ENCODE data around the gene SLC5A6. TPM values are rescaled to one million over a fixed set of nuclear protein-coding genes. Genes with fewer than 3 reads are reported as not detected.
"Not testable (repeated sequence)": the region's sequence is repeated elsewhere in the genome, so short reads cannot be mapped to it uniquely, and the experiment has no call there.

SLC5A6 gene
- polyA plus RNA-seq, 1 of the 3 experiments (the other 2 are of a cell fraction), result 75.7 TPM

GRCh38 chr2:27198627-27199026 is 13.4 kb downstream of the SLC5A6 start:
- 95% methylated on average over 2 of the region's 2 CpGs for WGBS (ENCODE audit: low lambda C conversion rate)

DNA sequence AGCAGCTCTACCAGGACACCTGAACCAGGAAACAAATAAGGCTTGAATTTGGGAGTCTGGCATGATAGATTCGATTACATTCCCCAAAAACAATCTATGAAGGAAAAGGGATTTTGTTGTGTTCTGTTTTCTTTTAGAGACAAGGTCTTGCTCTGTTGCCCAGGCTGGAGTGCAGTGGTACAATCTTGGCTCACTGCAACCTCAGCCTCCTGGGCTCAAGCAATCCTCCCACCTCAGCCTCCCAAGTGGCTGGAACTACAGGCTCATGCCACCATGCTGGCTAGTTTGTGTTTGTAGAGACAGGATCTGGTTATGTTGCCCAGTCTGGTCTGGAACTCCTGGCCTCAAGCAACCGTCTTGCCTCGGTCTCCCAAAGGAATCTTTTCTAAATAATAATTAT is 14.0 kb downstream of the SLC5A6 start:
- H3K4me3 ChIP-seq (ENCODE audit: low read depth in 2 of 2, low read length in 1 of 2); POLR2A ChIA-PET: not testable (repeated sequence)
- CTCF ChIA-PET, result interaction anchor here (2.2 kb wide), 1 partner anchor 99 kb away, joined by 8 read pairs; no protein-coding TSS in a partner anchor

More at GRCh38 chr2:27198627-27199026, 13.4 kb downstream of the SLC5A6 start:
- Histone ChIP-seq H3K4me1 (ENCODE audit: control insufficient read depth in 1 of 2, insufficient read depth in 2 of 2, low read depth in 1 of 2, low read length in 1 of 2) (no peaks in the 10 kb centered on the region), H3K9ac (no peak overlapping the region), H3K4me3 (ENCODE audit: low read depth in 2 of 2, low read length in 1 of 2) (no peak overlapping the region), H3K9me3 (no peaks in the 10 kb centered on the region), H4K20me1 (ENCODE audit: insufficient read depth) (no peaks in the 10 kb centered on the region), H3K27me3 (ENCODE audit: insufficient read depth) (no peaks in the 10 kb centered on the region), H3K9me2 (no peaks in the 10 kb centered on the region), H3K4me2 (no peak overlapping the region), H3K79me2 (ENCODE audit: insufficient read depth) (no peaks in the 10 kb centered on the region), H3K27ac (ENCODE audit: low read depth in 2 of 2, low read length in 1 of 2) (no peak overlapping the region), H3K36me3 (replicated peaks in 1 of 2; ENCODE audit: control insufficient read depth in 1 of 2, insufficient read depth in 2 of 2, low read length in 1 of 2) (peaks cover 6 to 35% of the 10 kb centered on the region in 2 experiments), H3F3A (replicated peaks; ENCODE audit: insufficient read depth) (peaks cover 4% of the 10 kb centered on the region), H2AFZ (ENCODE audit: low read depth) (no peak overlapping the region)
- DNase-seq, result no peak
- TF ChIP-seq RFX5 (IDR thresholded peaks at IDR 0.05; ENCODE audit: low read length) (no peak), ELF1 (IDR thresholded peaks at IDR 0.05) (no peak), TCF12 (IDR thresholded peaks at IDR 0.05) (no peak), JUND (IDR thresholded peaks at IDR 0.05) (no peak), MEF2A (IDR thresholded peaks at IDR 0.05; ENCODE audit: borderline replicate concordance, low read depth) (no peak), SIN3A (IDR thresholded peaks at IDR 0.05; ENCODE audit: borderline replicate concordance, low read depth, low read length) (no peak), MXI1 (IDR thresholded peaks at IDR 0.05; ENCODE audit: low read depth, low read length) (no peak), RXRA (IDR thresholded peaks at IDR 0.05; ENCODE audit: borderline replicate concordance, low read depth) (no peak), YY1 (IDR thresholded peaks at IDR 0.05; ENCODE audit: low read depth) (no peak), FOSL2 (IDR thresholded peaks at IDR 0.05; ENCODE audit: borderline replicate concordance, low read depth) (no peak), PBX3 (IDR thresholded peaks at IDR 0.05) (no peak)
- TF ChIP-seq, protein P1, sequence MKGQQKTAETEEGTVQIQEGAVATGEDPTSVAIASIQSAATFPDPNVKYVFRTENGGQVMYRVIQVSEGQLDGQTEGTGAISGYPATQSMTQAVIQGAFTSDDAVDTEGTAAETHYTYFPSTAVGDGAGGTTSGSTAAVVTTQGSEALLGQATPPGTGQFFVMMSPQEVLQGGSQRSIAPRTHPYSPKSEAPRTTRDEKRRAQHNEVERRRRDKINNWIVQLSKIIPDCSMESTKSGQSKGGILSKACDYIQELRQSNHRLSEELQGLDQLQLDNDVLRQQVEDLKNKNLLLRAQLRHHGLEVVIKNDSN (IDR thresholded peaks at IDR 0.05; ENCODE audit: borderline replicate concordance, low read depth), result no peak
- TF ChIP-seq, protein P2, sequence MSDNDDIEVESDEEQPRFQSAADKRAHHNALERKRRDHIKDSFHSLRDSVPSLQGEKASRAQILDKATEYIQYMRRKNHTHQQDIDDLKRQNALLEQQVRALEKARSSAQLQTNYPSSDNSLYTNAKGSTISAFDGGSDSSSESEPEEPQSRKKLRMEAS (IDR thresholded peaks at IDR 0.05; ENCODE audit: low read depth), result no peak
- TF ChIP-seq, protein P3, sequence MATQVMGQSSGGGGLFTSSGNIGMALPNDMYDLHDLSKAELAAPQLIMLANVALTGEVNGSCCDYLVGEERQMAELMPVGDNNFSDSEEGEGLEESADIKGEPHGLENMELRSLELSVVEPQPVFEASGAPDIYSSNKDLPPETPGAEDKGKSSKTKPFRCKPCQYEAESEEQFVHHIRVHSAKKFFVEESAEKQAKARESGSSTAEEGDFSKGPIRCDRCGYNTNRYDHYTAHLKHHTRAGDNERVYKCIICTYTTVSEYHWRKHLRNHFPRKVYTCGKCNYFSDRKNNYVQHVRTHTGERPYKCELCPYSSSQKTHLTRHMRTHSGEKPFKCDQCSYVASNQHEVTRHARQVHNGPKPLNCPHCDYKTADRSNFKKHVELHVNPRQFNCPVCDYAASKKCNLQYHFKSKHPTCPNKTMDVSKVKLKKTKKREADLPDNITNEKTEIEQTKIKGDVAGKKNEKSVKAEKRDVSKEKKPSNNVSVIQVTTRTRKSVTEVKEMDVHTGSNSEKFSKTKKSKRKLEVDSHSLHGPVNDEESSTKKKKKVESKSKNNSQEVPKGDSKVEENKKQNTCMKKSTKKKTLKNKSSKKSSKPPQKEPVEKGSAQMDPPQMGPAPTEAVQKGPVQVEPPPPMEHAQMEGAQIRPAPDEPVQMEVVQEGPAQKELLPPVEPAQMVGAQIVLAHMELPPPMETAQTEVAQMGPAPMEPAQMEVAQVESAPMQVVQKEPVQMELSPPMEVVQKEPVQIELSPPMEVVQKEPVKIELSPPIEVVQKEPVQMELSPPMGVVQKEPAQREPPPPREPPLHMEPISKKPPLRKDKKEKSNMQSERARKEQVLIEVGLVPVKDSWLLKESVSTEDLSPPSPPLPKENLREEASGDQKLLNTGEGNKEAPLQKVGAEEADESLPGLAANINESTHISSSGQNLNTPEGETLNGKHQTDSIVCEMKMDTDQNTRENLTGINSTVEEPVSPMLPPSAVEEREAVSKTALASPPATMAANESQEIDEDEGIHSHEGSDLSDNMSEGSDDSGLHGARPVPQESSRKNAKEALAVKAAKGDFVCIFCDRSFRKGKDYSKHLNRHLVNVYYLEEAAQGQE (IDR thresholded peaks at IDR 0.05; ENCODE audit: low read depth, low read length), result no peak
- ChIA-PET CTCF (interaction anchor here (2.2 kb wide), 1 partner anchor 100 kb away, joined by 8 read pairs; no protein-coding TSS in a partner anchor), POLR2A (interaction anchor here (0.7 kb wide), 1 partner anchor 13 kb away, joined by 4 read pairs; the partner anchor contains the start of genes ATRAID and SLC5A6)

GRCh38 chr2:27195799-27196198 is 16.3 kb downstream of the SLC5A6 start:
- POLR2A ChIA-PET, H3K9ac ChIP-seq: not testable (repeated sequence)
- CTCF ChIA-PET, result interaction anchor here (1.1 to 1.7 kb wide), 2 partner anchors 26 to 34 kb away, joined by 4 to 11 read pairs; no protein-coding TSS in a partner anchor

More for the DNA sequence above, 14.0 kb downstream of the SLC5A6 start:
- not testable (repeated sequence) for H4K20me1 ChIP-seq (ENCODE audit: insufficient read depth); H3F3A ChIP-seq (replicated peaks; ENCODE audit: insufficient read depth); H3K4me2 ChIP-seq; H3K79me2 ChIP-seq (ENCODE audit: insufficient read depth); H3K9me2 ChIP-seq; H3K4me1 ChIP-seq (ENCODE audit: control insufficient read depth in 1 of 2, insufficient read depth in 2 of 2, low read depth in 1 of 2, low read length in 1 of 2); H3K9me3 ChIP-seq; H3K27me3 ChIP-seq (ENCODE audit: insufficient read depth); H3K9ac ChIP-seq; H2AFZ ChIP-seq (ENCODE audit: low read depth); DNase-seq; H3K27ac ChIP-seq (ENCODE audit: low read depth in 2 of 2, low read length in 1 of 2)
- 85% methylated on average over 3 of the region's 3 CpGs for WGBS (ENCODE audit: low lambda C conversion rate)
- peaks cover 3 to 30% of the 10 kb centered on the region in 2 experiments for H3K36me3 ChIP-seq (replicated peaks in 1 of 2; ENCODE audit: control insufficient read depth in 1 of 2, insufficient read depth in 2 of 2, low read length in 1 of 2)

More at GRCh38 chr2:27195799-27196198, 16.3 kb downstream of the SLC5A6 start:
- not testable (repeated sequence) for H3K4me1 ChIP-seq (ENCODE audit: control insufficient read depth in 1 of 2, insufficient read depth in 2 of 2, low read depth in 1 of 2, low read length in 1 of 2); H3K36me3 ChIP-seq (replicated peaks in 1 of 2; ENCODE audit: control insufficient read depth in 1 of 2, insufficient read depth in 2 of 2, low read length in 1 of 2); H3K27ac ChIP-seq (ENCODE audit: low read depth in 2 of 2, low read length in 1 of 2); H3K9me2 ChIP-seq; H2AFZ ChIP-seq (ENCODE audit: low read depth); DNase-seq; H3K27me3 ChIP-seq (ENCODE audit: insufficient read depth); H3K4me3 ChIP-seq (ENCODE audit: low read depth in 2 of 2, low read length in 1 of 2); H3K4me2 ChIP-seq; H3K79me2 ChIP-seq (ENCODE audit: insufficient read depth); H4K20me1 ChIP-seq (ENCODE audit: insufficient read depth); H3F3A ChIP-seq (replicated peaks; ENCODE audit: insufficient read depth); H3K9me3 ChIP-seq
- 94% methylated on average over 3 of the region's 3 CpGs for WGBS (ENCODE audit: low lambda C conversion rate)

Data from SK-N-SH (cell line).